Measurements from ENCODE around the gene DHX34.
"Not testable (repeated sequence)": the region's sequence is repeated elsewhere in the genome, so short reads cannot be mapped to it uniquely, and the experiment has no call there.

The DHX34 gene

DNA sequence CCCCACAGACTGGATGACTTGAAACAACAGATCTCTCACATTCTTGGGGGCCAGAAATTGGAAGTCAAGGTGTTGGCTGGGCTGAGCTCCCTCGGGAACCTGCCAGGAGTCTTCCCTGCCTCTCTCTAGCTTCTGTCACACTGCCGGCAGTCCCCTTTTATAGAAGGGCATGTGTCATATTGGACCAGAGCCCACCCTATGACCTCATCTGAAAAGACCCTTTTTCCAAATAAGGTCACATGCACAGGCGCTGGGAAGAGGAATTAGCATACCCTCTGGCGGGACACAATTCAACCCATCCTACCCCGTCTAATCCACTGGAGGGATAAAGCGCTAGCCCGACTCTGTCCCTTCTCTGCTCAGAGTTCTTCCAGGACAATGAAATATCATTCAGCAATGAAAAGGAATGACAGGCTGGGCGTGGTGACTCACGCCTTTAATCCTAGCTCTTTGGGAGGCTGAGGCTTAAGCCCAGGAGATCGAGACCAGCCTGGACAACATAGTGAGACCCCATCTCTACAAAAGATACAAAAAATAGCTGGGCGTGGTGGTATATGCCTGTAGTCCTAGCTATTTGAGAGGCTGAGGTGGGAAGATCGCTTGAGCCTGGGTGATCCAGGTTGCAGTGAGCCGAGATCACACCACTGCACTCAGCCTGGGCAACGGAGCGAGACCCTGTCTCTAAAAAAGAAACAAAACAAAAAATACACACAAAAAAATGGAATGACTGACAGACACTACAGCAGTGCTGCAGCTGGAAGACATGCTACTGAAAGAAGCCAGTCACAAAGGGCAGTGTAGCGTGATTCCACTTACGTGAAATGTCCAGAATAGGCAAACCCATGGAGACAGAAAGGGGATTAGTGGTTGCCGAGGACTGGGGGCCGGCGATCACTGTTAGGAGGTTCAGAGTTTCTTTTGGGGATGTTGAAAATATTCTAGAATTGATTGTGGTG, 41.7 kb downstream of the DHX34 start:
- no peak for DNase-seq

DNA sequence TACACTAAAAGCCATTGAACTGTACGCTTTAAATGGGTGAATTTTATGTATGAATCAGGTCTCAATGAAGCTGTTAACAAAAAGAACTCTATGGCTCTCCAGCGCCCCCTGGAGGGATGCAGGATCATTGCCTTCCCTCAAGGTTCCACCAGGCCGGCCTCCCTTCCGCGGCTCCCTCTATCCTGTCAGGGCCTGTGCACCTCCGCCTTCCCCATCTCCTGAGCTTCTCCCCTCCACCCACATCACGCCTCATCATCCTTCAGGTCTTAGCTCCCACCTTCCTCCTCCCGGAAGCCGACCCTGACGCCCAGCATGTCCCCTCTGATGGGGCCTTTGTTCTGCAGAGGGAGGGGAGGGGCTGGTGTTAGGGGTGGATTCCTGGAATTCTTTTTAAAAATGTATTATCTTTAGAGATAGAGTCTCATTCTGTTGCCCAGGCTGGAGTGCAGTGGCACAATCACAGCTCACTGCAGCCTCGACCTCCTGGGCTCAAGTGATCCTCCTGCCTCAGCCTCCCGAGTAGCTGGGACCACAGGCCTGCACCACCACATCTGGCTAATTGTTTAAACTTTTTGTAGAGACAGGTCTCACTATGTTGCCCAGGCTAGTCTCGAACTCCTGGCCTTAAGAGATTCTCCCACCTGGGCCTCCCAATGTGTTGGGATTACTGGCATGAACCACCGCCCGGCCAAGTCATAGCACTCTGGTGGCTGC, 42.6 kb downstream of the DHX34 start:
- peak; percentile 79 for DNase-seq

DNA sequence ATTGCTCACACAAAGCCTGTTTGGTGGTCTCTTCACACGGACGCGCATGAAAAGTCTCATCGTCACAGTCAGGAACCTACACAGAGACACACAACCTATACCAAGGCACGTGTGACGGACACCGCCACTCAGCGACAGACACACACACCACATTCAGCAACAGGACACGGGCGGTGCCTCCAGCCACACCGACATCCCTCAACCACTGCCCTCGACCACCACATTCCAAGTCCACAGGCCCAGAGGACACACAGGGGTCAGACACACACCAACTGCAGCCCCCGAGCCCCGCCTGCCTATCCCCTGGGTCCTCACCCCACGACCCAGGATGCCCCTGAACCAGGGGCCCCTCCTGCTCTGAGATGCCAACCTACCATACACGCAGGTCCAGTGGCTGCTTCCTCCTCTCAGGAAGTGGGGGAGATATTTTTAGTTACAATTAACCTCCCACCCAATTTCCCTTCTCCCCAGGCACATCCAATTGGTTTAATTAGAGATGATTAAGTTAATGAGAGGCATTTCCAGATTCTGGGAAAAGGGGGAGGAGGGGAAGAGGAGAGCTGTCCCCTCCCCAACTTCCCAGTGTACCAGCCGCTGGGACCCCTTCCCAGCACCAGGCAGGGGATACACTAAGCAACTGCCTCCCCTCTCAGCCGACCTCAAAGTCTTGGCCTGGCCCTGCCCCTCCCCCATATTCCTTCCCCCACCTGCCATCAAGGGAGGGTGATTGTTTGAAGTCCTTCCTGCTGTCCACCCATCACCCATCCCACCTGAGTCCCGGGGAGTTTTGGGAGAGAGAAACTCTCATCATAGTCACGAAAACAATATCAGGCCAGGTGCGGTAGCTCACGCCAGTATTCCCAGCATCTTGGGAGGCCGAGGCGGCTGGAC, 49.8 kb downstream of the DHX34 start:
- no peak for DNase-seq

DNA sequence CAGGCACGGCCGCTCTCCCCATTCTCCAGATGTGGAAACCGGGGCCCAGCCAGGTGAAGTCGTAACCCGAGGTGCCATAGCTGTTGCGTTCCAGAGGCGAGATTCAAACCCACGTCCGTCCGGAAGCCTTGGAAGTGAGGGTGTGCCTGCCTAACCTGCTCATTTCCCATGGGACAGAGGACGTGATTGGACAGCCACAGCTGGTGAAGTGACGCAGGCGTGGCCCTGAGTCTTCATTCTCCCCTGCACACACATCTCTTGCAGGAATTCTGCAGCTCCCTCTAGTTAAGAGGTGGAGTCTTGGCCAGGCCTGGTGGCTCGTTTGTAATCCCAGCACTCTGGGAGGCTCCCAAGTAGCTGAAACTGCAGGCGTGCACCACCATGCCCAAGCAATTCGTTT, 53.4 kb downstream of the DHX34 start:
- DNase-seq = no peak

DNA sequence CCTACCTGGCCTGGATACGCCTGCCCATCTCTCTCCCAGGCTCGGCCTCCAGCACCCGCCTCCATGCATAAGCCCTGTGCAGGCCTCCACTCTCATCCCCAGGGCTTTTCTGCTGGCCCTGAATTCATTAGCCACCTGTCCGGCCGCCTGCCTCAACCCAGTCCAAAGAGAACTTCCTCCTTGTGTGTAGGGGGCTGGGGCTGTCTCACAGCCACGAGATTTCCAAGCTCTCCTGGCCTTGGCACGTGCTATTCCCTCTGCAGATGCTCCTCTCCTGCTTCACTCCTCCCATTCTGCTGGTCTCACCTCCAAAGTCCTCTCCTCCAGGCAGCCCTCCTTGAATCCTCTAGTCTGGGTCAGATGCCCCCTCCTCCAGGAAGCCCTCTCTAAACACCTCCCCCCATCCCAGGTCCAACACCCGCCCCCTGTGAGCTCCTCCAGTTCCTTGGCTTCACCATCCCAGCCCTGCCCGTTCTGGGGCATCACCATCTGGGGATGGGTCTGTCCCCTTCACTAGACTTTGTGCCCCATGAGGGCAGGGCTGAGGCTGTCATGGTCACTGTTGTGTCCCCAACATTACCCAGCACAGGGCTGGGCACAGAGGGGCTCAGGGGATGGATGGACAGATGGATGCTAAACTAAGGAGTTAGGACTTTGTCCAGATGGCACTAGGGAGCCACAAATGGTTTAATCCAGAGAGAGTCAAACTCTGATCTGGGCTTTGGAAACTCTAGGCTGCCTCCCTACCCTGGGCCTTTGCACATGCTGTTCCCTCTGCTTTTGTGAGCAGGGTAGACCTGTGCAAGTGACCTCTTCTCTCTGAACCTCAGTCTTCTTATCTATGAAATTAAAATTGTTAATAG, 55.5 kb downstream of the DHX34 start:
- no peak for DNase-seq

DNA sequence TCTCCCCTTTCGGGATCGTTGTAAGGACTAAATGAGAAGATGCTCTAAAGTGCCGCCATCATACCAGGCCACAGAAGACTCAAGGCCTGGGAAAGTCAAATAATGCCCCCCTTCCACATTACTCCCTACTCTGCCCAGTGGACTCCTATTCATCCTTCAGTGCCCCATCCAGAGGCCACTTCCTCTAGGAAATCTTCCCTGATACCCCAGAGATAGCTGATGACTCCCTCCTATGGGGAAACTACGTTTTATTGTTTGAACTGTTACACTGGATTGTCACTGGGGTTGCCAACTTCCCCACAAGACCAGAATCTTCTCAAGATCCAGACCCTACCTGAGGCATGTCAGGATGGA, 56.1 kb downstream of the DHX34 start:
- no peak for DNase-seq

DNA sequence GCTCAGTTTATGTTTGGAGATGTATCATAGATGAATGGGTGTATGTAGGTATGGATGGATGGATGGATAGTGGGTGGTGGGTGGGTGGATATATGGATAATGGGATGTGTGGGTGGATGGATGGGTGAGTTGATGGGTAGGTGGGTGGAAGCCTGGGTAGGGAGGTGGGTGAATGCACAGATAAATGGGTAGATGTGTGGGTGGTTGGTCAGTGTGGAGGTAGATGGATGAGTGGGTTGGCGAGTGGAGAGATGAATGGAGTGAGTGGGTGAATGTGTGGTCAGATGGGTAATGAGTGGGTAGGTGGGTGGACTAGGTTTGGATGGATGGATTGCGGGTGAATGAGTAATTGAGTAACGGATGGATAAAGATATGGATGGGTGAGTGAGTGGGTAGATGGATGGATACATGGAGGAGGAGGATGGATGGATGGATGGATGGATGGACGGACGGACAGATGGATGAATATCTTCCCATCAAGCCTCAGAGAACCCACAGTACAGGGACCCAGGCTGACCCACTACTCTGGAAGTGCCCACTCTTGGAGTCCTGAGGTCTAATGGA, 56.8 kb downstream of the DHX34 start:
- no peak for DNase-seq

DNA sequence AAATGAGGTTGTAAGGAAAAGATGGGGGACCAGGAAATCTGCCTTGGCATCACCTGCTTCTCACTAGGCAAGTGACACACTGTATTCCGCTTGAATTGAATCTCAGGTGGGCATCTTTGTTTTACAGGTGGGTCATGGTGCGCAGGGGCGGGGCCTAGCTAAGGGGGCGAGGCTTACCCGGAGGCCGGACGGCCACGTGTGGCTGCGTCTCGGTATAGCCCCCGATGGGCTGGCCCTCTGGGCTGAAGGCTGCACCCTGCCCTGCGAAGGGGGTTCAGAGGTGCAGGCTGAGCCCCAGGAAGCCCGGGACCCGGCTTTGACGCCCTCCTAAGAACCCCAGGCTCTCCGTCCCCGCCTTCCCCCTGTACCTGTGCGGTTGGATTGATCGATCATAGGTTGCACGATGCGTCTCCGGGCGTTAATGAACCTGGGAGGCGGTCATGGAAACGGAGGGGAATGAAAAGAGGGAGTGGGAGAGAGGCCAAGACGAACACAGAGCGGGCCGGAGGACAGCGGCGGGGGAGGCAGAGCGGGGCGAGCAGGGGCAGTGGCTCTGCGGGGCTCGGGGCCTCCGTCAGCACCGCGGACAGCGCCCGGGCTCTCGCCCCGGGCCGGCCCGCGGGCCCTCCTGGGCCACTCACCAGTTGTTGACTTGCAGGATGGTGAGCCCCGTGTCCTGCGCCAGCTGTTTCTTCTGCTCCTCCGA, 57.7 kb downstream of the DHX34 start:
- DNase-seq = no peak

DNA sequence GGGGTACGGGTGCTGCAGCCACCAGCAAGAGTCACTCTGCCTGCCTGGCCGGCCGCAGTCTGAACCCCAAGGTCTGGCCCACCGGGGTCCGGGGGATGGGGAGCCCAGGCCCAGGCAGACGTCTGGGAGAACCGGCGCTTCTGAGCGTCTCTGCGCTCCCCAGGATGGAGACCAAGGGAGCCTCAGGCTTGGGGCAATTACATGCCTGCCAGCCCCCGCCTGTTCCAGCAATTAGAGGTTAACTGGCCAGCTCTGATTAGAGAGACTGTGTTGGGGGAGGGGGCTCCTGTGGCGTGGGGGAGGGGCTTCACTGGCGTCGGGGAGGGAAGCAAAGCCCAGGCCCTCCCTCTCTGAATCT, 58.3 kb downstream of the DHX34 start:
- DNase-seq = no peak

DNA sequence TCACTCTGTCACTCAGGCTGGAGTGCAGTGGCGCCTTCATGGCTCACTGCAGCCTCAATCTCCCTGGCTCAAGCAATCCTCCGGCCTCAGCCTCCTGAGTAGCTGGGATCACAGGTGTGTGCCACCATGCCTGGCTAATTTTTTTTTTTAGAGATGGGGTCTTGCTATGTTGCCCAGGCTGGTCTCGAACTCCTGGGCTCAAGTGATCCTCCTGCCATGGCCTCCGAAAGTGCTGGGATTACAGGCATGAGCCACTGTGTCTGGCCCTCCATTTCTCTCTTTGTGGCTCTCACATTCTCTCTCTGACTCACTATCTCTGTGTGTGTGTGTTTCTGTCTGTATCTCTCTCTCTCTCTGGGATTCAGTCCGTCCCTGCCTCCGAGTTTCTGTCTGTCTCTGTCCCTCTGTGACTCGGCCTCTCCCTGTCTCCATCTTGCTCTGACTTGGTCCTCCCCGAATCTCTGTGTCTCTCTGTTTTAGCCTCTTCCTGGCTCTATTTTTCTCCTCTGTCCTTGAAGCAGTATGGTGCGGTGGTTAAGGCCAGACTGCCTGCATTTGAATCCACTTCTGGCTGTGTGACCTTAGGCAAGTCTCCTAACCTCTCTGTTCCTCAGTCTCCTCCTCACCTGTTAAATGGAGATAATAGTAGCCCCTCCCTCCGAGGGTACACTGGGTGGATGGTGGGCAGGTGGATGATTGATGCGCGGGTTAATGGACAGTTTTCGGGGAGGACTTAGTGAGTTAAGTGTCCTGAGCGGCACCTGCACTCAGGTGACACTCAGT, 59.2 kb downstream of the DHX34 start:
- no peak for DNase-seq

DNA sequence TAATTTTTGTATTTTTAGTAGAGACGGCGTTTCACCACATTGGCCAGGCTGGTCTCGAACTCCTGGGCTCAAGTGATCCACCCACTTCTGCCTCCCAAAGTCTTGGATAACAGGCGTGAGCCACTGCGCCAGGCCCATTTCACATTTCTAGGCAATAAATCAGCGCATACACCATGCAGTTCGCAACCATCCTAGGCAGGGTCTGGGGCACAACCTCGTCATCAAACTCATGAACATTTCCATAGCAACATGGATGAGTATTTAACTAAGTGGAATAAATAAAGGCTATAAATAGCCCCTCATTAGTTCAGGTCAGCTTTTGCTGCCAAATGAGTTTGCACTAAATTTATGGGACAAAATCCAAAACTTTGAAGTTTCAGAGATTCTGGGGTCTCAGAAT, 62.0 kb downstream of the DHX34 start:
- no peak for DNase-seq

DNA sequence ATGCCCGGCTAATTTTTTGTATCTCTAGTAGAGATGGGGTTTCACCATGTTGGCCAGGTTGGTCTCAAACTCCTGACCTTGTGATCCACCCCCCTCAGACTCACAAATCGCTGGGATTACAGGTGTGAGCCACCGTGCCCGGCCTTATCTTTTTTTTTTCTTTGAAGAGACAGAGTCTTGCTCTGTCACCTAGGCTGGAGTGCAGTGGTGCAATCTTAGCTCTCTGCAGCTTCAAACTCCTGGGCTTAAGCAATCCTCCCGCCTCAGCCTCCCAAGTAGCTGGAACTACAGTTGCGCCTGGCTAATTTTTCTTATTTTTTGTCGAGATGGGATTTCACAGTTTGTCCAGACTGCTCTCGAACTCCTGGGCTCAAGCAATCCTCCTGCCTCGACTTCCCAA, 62.6 kb downstream of the DHX34 start:
- not testable (repeated sequence) for DNase-seq

DNA sequence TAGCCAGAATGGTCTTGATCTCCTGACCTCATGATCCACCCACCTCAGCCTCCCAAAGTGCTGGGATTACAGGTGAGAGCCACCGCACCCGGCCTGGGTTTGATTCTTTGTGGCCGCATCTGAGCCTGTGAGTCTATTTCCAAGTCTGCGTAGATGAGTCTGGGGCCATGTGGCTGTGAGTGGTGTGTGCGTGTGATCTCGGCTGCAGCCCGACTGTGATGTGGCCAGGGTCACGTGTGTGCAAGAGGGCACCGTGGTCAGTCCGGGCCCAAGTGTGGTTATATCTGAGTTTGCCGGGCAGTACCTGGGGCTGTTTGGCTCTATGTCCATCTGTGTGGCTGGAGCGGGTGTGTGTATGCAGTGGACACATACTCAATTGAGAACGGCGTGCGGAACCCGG, 64.8 kb downstream of the DHX34 start:
- DNase-seq = no peak

DNA sequence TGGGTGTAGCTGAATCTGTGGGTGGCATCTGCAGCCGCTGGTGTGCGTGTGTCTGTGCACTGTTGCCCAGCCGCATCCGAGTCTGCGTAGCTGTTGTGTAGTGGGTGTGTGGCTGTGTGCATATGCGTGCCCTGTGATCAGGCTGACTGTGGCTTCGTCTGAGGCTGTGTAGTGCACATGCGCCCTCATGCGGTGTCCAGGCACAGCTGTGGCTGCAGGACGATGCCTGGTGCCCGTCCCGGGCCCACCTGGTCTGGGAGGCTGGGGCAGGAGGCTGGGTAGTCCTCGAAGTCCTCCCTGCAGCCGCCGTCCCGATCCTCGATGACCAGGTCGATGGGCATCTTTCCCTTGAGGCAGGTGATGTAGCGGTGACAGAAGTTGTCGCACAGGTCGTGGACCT, 65.4 kb downstream of the DHX34 start:
- no peak for DNase-seq

DNA sequence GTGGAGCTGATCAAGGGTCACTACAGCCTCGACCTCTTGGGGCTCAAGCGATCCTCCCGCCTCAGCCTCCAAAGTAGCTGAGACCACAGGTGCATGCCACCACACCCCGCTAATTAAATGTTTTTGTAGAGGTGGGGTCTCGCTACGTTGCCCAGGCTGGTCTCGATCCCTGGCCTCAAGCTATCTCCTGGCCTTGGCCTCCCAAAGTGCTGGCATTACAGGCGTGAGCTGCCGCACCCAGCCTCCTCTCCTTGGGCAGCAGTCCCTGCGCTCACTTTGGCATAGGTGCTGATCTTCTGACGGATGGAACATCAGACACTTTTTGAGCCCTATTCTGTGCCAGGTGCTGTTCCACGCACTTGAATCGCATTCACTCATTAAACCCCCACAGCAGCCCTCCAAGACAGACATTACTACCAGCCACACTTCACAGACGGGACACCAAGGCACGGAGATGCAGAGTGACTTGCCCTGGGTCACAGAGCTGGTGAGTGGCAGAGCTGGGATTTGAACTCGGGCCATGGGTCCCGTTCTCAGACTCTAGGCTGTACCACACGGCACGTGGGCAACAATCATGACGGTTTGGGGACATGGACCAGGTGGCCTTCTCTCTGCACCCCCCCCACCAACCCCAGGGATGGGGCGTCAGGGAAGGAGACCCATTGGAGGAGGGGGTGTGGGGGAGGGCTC, 67.0 kb downstream of the DHX34 start:
- DNase-seq = no peak

DNA sequence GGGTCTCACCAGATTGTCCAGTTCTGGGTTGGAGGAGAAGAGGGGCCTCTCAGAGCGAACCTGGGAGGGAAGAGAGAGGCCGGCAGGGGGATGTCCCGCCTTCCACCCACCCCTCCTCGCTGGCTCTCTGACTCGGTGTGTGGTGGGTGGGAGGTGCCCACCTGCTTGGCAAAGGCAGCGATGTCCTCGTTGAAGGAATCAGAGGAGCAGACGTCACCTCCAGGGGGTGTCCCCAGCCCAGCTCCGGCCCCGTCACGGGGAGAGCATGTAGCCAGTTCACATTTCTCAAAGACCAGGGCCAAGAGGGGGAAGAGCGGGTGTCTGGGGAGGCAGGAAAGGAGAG, 67.5 kb downstream of the DHX34 start:
- DNase-seq = no peak

DNA sequence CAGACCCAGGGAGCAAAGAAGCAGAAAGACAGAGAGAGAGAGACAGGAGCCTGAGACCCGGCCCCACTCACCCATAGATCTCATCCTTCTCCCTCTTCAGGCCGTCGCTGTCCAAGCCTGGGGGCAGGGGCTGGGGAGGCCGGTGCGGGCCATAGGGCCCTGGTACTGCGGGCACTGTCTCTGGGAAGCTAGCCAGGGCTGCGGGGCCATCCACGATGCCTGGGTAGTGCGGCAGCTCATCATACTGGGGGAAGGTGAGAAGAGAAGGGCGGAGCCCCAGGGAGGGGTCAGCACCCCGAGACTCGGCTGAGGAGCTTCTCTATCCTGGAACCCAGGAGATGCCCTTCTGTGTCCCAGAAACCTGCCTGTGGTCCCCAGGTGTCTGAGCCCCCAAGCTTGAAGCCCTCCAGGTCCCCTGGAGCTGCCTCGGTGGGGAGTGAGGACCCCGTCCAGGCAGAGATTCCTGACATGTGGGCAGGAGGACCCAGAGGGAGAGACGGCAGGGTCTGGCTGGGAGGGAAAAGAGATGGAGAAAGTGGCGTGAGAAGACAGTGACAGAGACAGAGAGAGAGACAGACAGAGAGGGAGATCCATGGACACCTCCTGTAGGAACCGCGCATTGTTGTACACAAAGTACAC, 68.1 kb downstream of the DHX34 start:
- DNase-seq = no peak

DNA sequence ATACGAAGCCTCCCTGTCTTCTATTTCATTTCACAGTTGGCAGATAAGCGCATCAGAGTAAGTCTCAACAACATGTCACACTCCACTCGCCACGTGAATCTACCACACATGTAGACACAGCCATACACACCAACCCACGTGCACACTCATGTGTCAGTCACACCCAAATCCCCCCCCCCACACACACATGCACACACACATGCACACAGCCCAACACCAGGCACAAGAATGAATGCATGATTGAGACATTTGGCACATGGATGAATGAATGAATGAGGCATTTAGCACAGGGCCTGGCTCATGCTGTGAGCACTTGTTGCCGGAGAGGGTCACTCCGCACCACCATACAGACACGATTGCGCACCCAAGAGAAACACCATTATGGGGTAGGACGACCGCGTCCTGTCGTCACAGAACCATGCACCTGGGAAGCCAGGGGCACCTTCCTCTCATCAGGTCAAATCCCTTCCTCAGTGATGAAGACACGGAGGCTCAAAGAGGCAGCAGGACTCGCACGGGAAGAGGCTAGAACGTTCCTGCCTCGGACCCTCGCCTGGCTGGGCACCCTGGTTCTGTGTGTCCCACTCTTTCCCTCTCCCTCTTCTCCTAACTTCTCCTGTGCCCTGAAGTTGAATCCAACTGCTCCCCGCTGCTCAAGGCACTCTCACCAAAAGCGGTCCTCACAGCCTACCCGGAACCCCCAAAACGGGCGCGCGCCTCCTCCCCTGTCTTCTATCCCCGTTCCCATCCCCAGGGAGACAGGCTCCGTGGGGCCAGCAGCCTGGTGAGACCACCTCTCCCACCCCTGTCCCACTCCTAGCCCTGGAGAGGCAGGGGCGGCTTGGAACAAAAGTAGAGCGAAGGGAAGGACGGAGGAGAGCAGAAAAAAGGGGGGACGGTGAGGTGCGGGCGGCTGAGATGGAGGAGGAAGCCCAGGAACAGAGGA, 68.9 kb downstream of the DHX34 start:
- no peak for DNase-seq

DNA sequence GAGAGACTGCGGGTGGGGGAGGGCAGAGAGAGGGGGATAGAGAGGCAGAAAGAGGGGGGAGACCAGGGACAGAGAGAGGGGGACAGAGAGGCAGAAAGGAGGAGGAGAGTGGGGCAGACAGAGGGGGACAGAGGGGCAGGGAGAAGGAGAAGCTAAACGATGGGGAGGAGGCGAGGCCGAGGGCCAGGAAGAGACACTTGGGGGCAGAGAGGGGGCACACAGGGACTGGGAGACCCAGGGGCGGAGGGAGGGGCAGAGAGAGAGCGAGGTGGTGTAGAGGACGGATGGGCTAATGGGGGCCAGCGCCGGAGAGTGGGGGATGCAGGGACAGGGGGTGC, 69.5 kb downstream of the DHX34 start:
- no peak for DNase-seq

Measured in retina (tissue), 1 donor.